GM19463 (cell line): ENCODE results near the gene SLC16A6.
"Not testable (repeated sequence)": the region's sequence is repeated elsewhere in the genome, so short reads cannot be mapped to it uniquely, and the experiment has no call there.

Source experiments
- ATAC-seq: cut with Tn5 transposase; IDR thresholded peaks from one replicate; pipeline ENCODE4 v1.9.1; 2021; ENCODE audit warnings: mild to moderate bottlenecking, moderate library complexity; ENCODE audit not compliant: unreplicated experiment

The SLC16A6 gene

GRCh38 chr17:68253426-68253825 is 37.5 kb downstream of the SLC16A6 start:
- not testable (repeated sequence) for ATAC-seq

GRCh38 chr17:68249354-68249765 is 41.6 kb downstream of the SLC16A6 start:
- no peak for ATAC-seq

GRCh38 chr17:68248891-68249290 is 42.0 kb downstream of the SLC16A6 start:
- no peak for ATAC-seq

- ATAC-seq: peak; percentile 26
These were observed 42.6 kb downstream of the SLC16A6 start for GRCh38 chr17:68248199-68248825.

GRCh38 chr17:68247445-68248198 is 43.3 kb downstream of the SLC16A6 start, which contains the start of gene AMZ2:
TSS of gene AMZ2 (plus strand) at chr17:68248043. CDS start at chr17:68250188, 2,145 bp downstream.
- peak; percentile 83 for ATAC-seq

GRCh38 chr17:68246271-68247028 is 44.5 kb downstream of the SLC16A6 start:
- no peak for ATAC-seq

GRCh38 chr17:68239632-68240366 is 51.1 kb downstream of the SLC16A6 start:
- ATAC-seq: no peak

GRCh38 chr17:68238871-68239253 is 52.1 kb downstream of the SLC16A6 start:
- no peak for ATAC-seq

GRCh38 chr17:68238164-68238870 is 52.6 kb downstream of the SLC16A6 start:
- peak; percentile 3 for ATAC-seq

GRCh38 chr17:68237369-68238163 is 53.4 kb downstream of the SLC16A6 start:
- ATAC-seq: peak; percentile 64

GRCh38 chr17:68235336-68235791 is 55.6 kb downstream of the SLC16A6 start:
- ATAC-seq: not testable (repeated sequence)

- peak; percentile 35 for ATAC-seq
These were observed 56.1 kb downstream of the SLC16A6 start for GRCh38 chr17:68234726-68235335.

GRCh38 chr17:68232741-68233140 is 58.2 kb downstream of the SLC16A6 start:
- ATAC-seq: not testable (repeated sequence)

- ATAC-seq: no peak
These were observed 59.4 kb downstream of the SLC16A6 start for GRCh38 chr17:68231541-68231940.

GRCh38 chr17:68231131-68231530 is 59.8 kb downstream of the SLC16A6 start:
- not testable (repeated sequence) for ATAC-seq

GRCh38 chr17:68229619-68230018 is 61.3 kb downstream of the SLC16A6 start:
- no peak for ATAC-seq

GRCh38 chr17:68228817-68229570 is 61.9 kb downstream of the SLC16A6 start:
- ATAC-seq: no peak

GRCh38 chr17:68228039-68228680 is 62.8 kb downstream of the SLC16A6 start:
- not testable (repeated sequence) for ATAC-seq
